Colon (tissue), 2 donors: ENCODE results near the gene CDC14B.
"Not testable (repeated sequence)": the region's sequence is repeated elsewhere in the genome, so short reads cannot be mapped to it uniquely, and the experiment has no call there.

Source experiments
- FAIRE-seq: peaks from 2 replicates; lab custom pipeline; 2012; peaks lifted over from hg19 to GRCh38; lab: Jason Lieb, UNC
- donor health status: control.
- donor health status: control.

The CDC14B gene

GRCh38 chr9:96621618-96622017, 2.0 kb upstream of the CDC14B start:
- no peak for FAIRE-seq

GRCh38 chr9:96620832-96621269, 1.2 kb upstream of the CDC14B start:
- FAIRE-seq = no peak

- FAIRE-seq = no peak
These were observed 505 bp upstream of the CDC14B start for GRCh38 chr9:96620181-96620514.

GRCh38 chr9:96619124-96619465, 548 bp downstream of the CDC14B start:
- FAIRE-seq = no peak

- FAIRE-seq = no peak
These were observed 1.2 kb downstream of the CDC14B start for GRCh38 chr9:96618209-96619123.

GRCh38 chr9:96617439-96618185, 2.0 kb downstream of the CDC14B start:
- FAIRE-seq = no peak

GRCh38 chr9:96616817-96617438, 2.7 kb downstream of the CDC14B start:
- FAIRE-seq = no peak

GRCh38 chr9:96615411-96615810, 4.2 kb downstream of the CDC14B start:
- FAIRE-seq = no peak

GRCh38 chr9:96614664-96615063, 5.0 kb downstream of the CDC14B start:
- not testable (repeated sequence) for FAIRE-seq

GRCh38 chr9:96612966-96613589, 6.6 kb downstream of the CDC14B start:
- no peak for FAIRE-seq

- FAIRE-seq = no peak
These were observed 7.3 kb downstream of the CDC14B start for GRCh38 chr9:96612105-96612965.

GRCh38 chr9:96611302-96611701, 8.3 kb downstream of the CDC14B start:
- no peak for FAIRE-seq

GRCh38 chr9:96609732-96610131, 9.9 kb downstream of the CDC14B start:
- FAIRE-seq = no peak

- FAIRE-seq = no peak
These were observed 11.7 kb downstream of the CDC14B start for GRCh38 chr9:96607971-96608370.

GRCh38 chr9:96605328-96605727, 14.3 kb downstream of the CDC14B start:
- no peak for FAIRE-seq

- no peak for FAIRE-seq
These were observed 15.7 kb downstream of the CDC14B start for GRCh38 chr9:96604004-96604319.

GRCh38 chr9:96603305-96604003, 16.2 kb downstream of the CDC14B start:
- no peak for FAIRE-seq

GRCh38 chr9:96599298-96599697, 20.3 kb downstream of the CDC14B start:
- no peak for FAIRE-seq

- no peak for FAIRE-seq
These were observed 23.0 kb downstream of the CDC14B start for GRCh38 chr9:96596601-96597111.

GRCh38 chr9:96587338-96588315, 32.0 kb downstream of the CDC14B start:
- no peak for FAIRE-seq
